CD4-positive, alpha-beta T cell (primary cell): ENCODE data around the gene NAGPA. TPM values are rescaled to one million over a fixed set of nuclear protein-coding genes. Genes with fewer than 3 reads are reported as not detected.

Experiments used
- ATAC-seq: fragments of 200-7000 bp; cut with Tn5 transposase; one replicate; pipeline ENCODE4 v1.10.0; 2022; ENCODE audit warnings: mild to moderate bottlenecking; ENCODE audit not compliant: poor library complexity
- CTCF ChIA-PET: fragments of 350-600 bp; sonication (Branson Sonifier 250); formaldehyde crosslinking; loops from one replicate; lab custom pipeline; 2021; ENCODE audit warnings: antibody characterized with exemption, inconsistent platforms; lab: Charles Lee
- POLR2A ChIA-PET: fragments of 350-600 bp; sonication (Branson Sonifier 250); formaldehyde crosslinking; loops from one replicate; lab custom pipeline; 2021; ENCODE audit warnings: antibody characterized with exemption, inconsistent platforms; lab: Charles Lee
- DNase-seq, 14 experiments: peaks; one replicate each; pipeline ENCODE4 v3.0.0-alpha.2; 2013 to 2020; ENCODE audit warnings: mixed read lengths in 2 of 14
- H3K27ac ChIP-seq, 2 donors: one replicate each; pipeline versions ENCODE4 v1.5.1 to v1.7.0; 2013; ENCODE audit warnings: low read length in 2 of 2, low read depth in 1 of 2, mild to moderate bottlenecking in 1 of 2
- H3K27me3 ChIP-seq, 2 experiments: 1 replicate in 1 of 2; 2 replicates in 1 of 2; pipeline versions ENCODE4 v1.6.1 to v1.7.0; 2013; ENCODE audit warnings: low read length in 2 of 2, control low read depth in 1 of 2, mild to moderate bottlenecking in 1 of 2, moderate library complexity in 1 of 2; ENCODE audit not compliant: insufficient read depth in 2 of 2, control insufficient read depth in 1 of 2
- H3K36me3 ChIP-seq: one replicate; pipeline ENCODE4 v1.6.1; 2013; ENCODE audit warnings: low read length, control low read depth; ENCODE audit not compliant: insufficient read depth
- H3K4me1 ChIP-seq: one replicate; pipeline ENCODE4 v1.6.1; 2013; ENCODE audit warnings: low read length, control low read depth; ENCODE audit not compliant: insufficient read depth
- H3K4me3 ChIP-seq: one replicate; pipeline ENCODE4 v1.5.1; 2013; ENCODE audit warnings: mild to moderate bottlenecking, low read length, moderate library complexity
- H3K9me3 ChIP-seq, 2 experiments: 1 replicate in 1 of 2; 2 replicates in 1 of 2; pipeline versions ENCODE4 v1.6.1 to v1.7.0; 2013; ENCODE audit warnings: low read length in 2 of 2, mild to moderate bottlenecking in 2 of 2, control low read depth in 1 of 2, moderate library complexity in 1 of 2; ENCODE audit not compliant: control insufficient read depth in 1 of 2, insufficient read depth in 1 of 2
- H3K27ac Mint-ChIP-seq: one replicate; pipeline ENCODE4 v1.8.0; 2020; ENCODE audit warnings: mixed read lengths
- H3K27me3 Mint-ChIP-seq: one replicate; pipeline ENCODE4 v1.8.0; 2021; ENCODE audit warnings: mixed read lengths
- H3K36me3 Mint-ChIP-seq: one replicate; pipeline ENCODE4 v1.8.0; 2021; ENCODE audit warnings: low read depth, mixed read lengths
- H3K4me1 Mint-ChIP-seq: one replicate; pipeline ENCODE4 v1.8.0; 2021; ENCODE audit warnings: low read depth, mixed read lengths
- H3K4me3 Mint-ChIP-seq: one replicate; pipeline ENCODE4 v1.8.0; 2020; ENCODE audit warnings: mild to moderate bottlenecking, mixed read lengths
- H3K9me3 Mint-ChIP-seq: one replicate; pipeline ENCODE4 v1.8.0; 2020; ENCODE audit warnings: mixed read lengths
- CTCF ChIP-seq: fragments of 200-600 bp; IDR thresholded peaks from one replicate; pipeline ENCODE4 v1.8.0; 2022; ENCODE audit warnings: antibody characterized with exemption, mild to moderate bottlenecking
- intact Hi-C, 2 experiments: fragments of 100-400 bp; cut with DNase I in 1 of 2; cut with micrococcal nuclease in 1 of 2; formaldehyde crosslinking; loops; one replicate each; pipeline versions ENCODE4 v1.15.1 to v1.9.0; 2023 to 2025; cut with DNase I, micrococcal nuclease
- total RNA-seq, 174 experiments: library from RNA in 2 of 174; stranded (reverse) in 2 of 174; gene quantifications; one replicate each; pipeline ENCODE4 v1.2.3 and lab custom pipeline; 2021 to 2026

NAGPA gene
- total RNA-seq, 2 experiments from 2014 or later, result 30.0 to 34.0 TPM

DNA sequence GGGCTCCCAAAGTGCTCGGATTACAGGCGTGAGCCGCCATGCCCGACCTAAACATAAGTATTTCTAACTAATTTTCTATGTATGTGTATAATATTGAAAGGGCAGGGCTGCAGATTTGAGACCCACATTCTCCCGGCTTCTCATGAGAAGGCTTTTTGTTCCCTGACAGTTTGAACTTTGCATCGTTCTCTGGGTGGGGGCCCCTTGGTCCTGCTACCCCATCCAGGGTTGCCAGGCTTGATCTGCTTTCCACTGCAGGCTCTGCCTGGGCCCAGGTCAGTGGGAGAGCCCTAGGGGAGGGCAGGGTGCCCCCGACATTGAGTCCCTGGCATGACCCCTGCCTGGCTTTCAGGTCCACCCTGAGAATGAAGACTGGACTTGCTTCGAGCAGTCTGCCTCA is 43.3 kb downstream of the NAGPA start:
- no peaks in the 10 kb centered on the region for H3K36me3 Mint-ChIP-seq
- no peak overlapping the region for H3K27ac Mint-ChIP-seq
- intact Hi-C loops, result no loop called here
- peaks cover 57% of the 10 kb centered on the region for H3K27me3 Mint-ChIP-seq
- no peaks in the 10 kb centered on the region for H3K4me1 Mint-ChIP-seq
- H3K36me3 ChIP-seq, result no peaks in the 10 kb centered on the region
- H3K27me3 ChIP-seq, result peaks cover 46 to 58% of the 10 kb centered on the region in 2 experiments
- no peak overlapping the region for H3K27ac ChIP-seq
- peaks cover 0 to 16% of the 10 kb centered on the region in 2 experiments for H3K9me3 ChIP-seq
- no peak overlapping the region for H3K4me3 Mint-ChIP-seq
- no peak for DNase-seq
- POLR2A ChIA-PET, result no interaction called here
- H3K4me3 ChIP-seq, result no peak overlapping the region
- peaks cover 6% of the 10 kb centered on the region for H3K4me1 ChIP-seq
- no peak for TF ChIP-seq CTCF
- CTCF ChIA-PET, result no interaction called here
- no peak for ATAC-seq
- H3K9me3 Mint-ChIP-seq, result no peaks in the 10 kb centered on the region

DNA sequence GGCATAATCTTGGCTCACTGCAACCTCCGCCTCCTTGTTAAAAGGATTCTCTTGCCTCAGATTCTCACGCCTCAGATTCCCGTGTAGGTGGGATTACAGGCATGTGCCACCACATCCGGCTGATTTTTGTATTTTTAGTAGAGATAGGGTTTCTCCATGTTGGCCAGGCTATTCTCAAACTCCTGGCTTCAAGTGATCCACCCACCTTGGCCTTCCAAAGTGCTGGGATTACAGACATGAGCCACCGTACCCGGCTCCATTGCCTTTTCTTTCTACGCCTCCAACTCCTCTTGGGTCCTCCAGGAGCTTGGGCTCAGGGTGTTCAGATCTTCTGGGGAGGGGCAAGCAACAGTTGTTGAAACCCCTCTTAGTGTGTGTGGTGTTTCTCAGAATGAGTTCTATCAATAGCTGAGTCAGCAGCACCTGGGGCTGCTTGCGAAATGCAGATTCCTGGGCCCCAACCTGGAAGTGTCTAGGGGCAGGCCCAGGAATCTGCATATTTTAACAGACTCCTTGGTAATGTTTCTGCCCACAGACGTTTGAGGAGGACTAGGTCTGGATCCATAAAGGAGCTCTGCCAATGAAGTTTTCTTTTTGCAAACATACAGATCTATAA is 44.2 kb downstream of the NAGPA start:
- CTCF ChIA-PET, result no interaction called here
- Histone ChIP-seq H3K36me3 (no peaks in the 10 kb centered on the region), H3K4me1 (peaks cover 6% of the 10 kb centered on the region), H3K4me3 (no peak overlapping the region), H3K27me3 (peaks cover 46 to 58% of the 10 kb centered on the region in 2 experiments), H3K9me3 (peaks cover 0 to 19% of the 10 kb centered on the region in 2 experiments), H3K27ac (no peak overlapping the region)
- Mint-ChIP-seq H3K9me3 (no peaks in the 10 kb centered on the region), H3K36me3 (no peaks in the 10 kb centered on the region), H3K27ac (no peak overlapping the region), H3K4me3 (no peak overlapping the region), H3K4me1 (no peaks in the 10 kb centered on the region), H3K27me3 (peaks cover 52% of the 10 kb centered on the region)
- DNase-seq, result no peak
- intact Hi-C loops, result no loop called here
- POLR2A ChIA-PET, result no interaction called here
- no peak for TF ChIP-seq CTCF
- ATAC-seq, result no peak

GRCh38 chr16:4988647-4989046 is 45.1 kb downstream of the NAGPA start:
- Mint-ChIP-seq H3K9me3 (no peaks in the 10 kb centered on the region), H3K27ac (no peak overlapping the region), H3K4me1 (no peaks in the 10 kb centered on the region), H3K4me3 (no peak overlapping the region), H3K36me3 (no peaks in the 10 kb centered on the region), H3K27me3 (peaks cover 44% of the 10 kb centered on the region)
- no peak overlapping the region for H3K4me3 ChIP-seq
- ATAC-seq (no peak), DNase-seq (no peak)
- H3K27me3 ChIP-seq, result peaks cover 46 to 58% of the 10 kb centered on the region in 2 experiments
- no peaks in the 10 kb centered on the region for H3K36me3 ChIP-seq
- peaks cover 5 to 19% of the 10 kb centered on the region in 2 experiments for H3K9me3 ChIP-seq
- intact Hi-C loops, result no loop called here
- no peak overlapping the region for H3K27ac ChIP-seq
- H3K4me1 ChIP-seq, result peaks cover 6% of the 10 kb centered on the region
- CTCF ChIA-PET, result no interaction called here
- TF ChIP-seq CTCF, result no peak
- POLR2A ChIA-PET, result no interaction called here
